ENCODE results near the gene LMBRD2. TPM values are rescaled to one million over a fixed set of nuclear protein-coding genes. Genes with fewer than 3 reads are reported as not detected.

LMBRD2 gene
- total and polyA plus RNA-seq, 9 of the 15 experiments (the other 6 are each of a cell fraction or from before 2014, with no cell fraction given) = 2.1 to 24.2 (median 10.6) TPM

DNA sequence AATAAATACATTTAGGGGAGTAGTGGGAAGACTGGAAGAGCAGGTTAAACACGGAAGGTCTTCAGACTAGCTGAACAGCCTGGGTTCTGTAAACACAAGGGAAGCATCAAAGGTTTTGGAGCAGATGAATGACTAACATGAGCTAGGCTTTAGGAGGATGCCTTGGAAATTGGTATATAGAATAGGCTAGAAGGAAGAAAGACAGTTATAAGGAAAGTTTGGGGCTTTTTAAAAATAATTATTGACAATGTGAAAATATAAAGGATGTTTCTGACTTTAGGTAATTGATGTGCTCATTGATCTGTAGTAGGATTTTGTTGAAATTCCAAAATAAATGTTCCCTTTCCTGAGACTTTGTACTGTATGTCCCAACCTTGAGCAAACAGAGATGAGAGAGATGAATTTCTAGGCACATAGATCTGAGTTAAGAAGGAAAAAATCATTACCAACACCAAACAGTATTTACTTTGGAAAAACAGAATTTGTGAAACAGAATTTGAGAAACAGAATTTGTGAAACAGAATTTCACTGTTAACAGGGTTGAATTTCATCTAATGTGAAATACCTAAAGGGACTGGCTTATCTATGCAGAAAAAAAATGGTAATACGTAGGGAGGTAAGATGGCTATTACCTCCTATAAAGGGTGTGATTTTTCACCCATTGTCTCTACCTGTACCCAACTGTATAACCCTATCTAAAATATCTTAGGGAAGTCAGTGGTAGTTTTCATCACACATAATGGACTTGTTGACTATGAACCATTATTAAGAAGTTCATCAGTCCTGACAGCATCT, 29.1 kb upstream of the LMBRD2 start (continued):
- TF ChIP-seq POLR2B (IDR thresholded peaks at IDR 0.05; ENCODE audit: low read depth, partially characterized antibody) (no peak), CREM (IDR thresholded peaks at IDR 0.05; ENCODE audit: low read depth) (no peak), MTA1 (IDR thresholded peaks at IDR 0.05; ENCODE audit: borderline replicate concordance) (no peak), SAFB (IDR thresholded peaks at IDR 0.05; ENCODE audit: borderline replicate concordance, low read depth, low read length) (no peak)
- TF ChIP-seq, protein P1, sequence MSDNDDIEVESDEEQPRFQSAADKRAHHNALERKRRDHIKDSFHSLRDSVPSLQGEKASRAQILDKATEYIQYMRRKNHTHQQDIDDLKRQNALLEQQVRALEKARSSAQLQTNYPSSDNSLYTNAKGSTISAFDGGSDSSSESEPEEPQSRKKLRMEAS (CRISPR knock-in tag; IDR thresholded peaks at IDR 0.05) = no peak

DNA sequence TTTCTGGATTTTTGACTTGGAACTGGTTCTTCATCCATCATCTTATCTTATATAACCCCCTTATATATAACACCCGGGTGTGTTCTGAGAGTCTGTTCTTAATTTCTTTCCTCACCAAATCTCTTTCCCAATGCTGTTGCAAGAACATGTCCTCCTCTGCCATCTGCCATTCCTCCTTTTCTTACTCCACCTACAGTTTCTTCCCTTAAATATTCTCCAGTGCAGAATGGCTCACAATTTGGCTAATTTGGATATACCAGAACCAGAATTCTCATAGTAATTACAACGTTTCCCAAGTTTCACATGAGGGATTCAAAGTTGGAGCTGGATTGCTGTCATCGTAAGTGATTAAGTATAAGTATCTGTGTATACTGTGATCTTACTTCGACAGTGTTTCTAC, 28.3 kb upstream of the LMBRD2 start:
- ATAC-seq (no peak), FAIRE-seq (no peak), DNase-seq (ENCODE audit: extremely low read depth in 1 of 4, low spot score in 3 of 4) (no peak)
- ChIA-PET CTCF (ENCODE audit: low intra/inter-chr PET ratio) (no interaction called here), POLR2A (no interaction called here)
- in situ Hi-C loops (cut with MboI) (no loop called here), intact Hi-C loops (cut with micrococcal nuclease) (loop anchor here (2.0 to 10.0 kb wide), 4 partner anchors 63 to 512 kb away; no protein-coding TSS in a partner anchor)
- Histone ChIP-seq H2AFZ (ENCODE audit: low read depth, low read length) (no peak overlapping the region), H3K4me3 (no peak overlapping the region), H4K20me1 (replicated peaks; ENCODE audit: control insufficient read depth, insufficient read depth, low read length) (no peaks in the 10 kb centered on the region), H3K36me3 (ENCODE audit: control insufficient read depth, insufficient read depth, low read length) (peaks cover 80% of the 10 kb centered on the region), H3K9me3 (replicated peaks; ENCODE audit: control insufficient read depth, insufficient read depth, low read depth, low read length) (no peaks in the 10 kb centered on the region), H3K27me3 (ENCODE audit: control insufficient read depth in 2 of 2, insufficient read depth in 2 of 2, low read length in 2 of 2) (no peaks in the 10 kb centered on the region), H3K9me1 (ENCODE audit: control insufficient read depth, insufficient read depth, low read length) (no peaks in the 10 kb centered on the region), H3K79me2 (ENCODE audit: control insufficient read depth, insufficient read depth, low read length) (no peaks in the 10 kb centered on the region), H3K27ac (ENCODE audit: extremely low read depth, low read depth, low read length) (no peak overlapping the region), H3K9ac (ENCODE audit: insufficient read depth in 1 of 2, low read depth in 2 of 2, low read length in 2 of 2) (no peak overlapping the region), H3K4me2 (ENCODE audit: insufficient read depth, low read length) (no peak overlapping the region), H3K4me1 (replicated peaks in 1 of 2; ENCODE audit: control insufficient read depth in 2 of 2, insufficient read depth in 2 of 2, low read length in 2 of 2) (no peaks in the 10 kb centered on the region)
- 94% methylated on average over 4 of the region's 4 CpGs for WGBS (ENCODE audit: insufficient coverage, low coverage, missing lambda C conversion rate)
- no TSS peak for BruUV-seq (replicated peaks)
- TF ChIP-seq CBX8 (IDR thresholded peaks at IDR 0.05; ENCODE audit: borderline replicate concordance, extremely low read depth, low read depth, low read length, poor library complexity, severe bottlenecking) (no peak), RBFOX2 (IDR thresholded peaks at IDR 0.05; ENCODE audit: low read depth, low read length) (no peak), STAT5A (IDR thresholded peaks at IDR 0.05; ENCODE audit: borderline replicate concordance, low read length) (no peak), POLR3A (IDR thresholded peaks at IDR 0.05; ENCODE audit: borderline replicate concordance, extremely low read depth, insufficient read depth, insufficient read length) (no peak), SMARCB1 (IDR thresholded peaks at IDR 0.05; ENCODE audit: insufficient read length, low read depth) (no peak), ZNF79 (CRISPR knock-in tag; IDR thresholded peaks at IDR 0.05; ENCODE audit: low read depth) (no peak), ARID1B (IDR thresholded peaks at IDR 0.05) (no peak), AFF1 (IDR thresholded peaks at IDR 0.05; ENCODE audit: low read depth in 1 of 2, partially characterized antibody in 2 of 2) (no peak)
